Iris pigment epithelial cell (primary cell): ENCODE results near the gene AK9.

Experiments used
- DNase-seq: peaks from one replicate; pipeline ENCODE4 v3.0.0-alpha.2; 2011; ENCODE audit warnings: low read depth

AK9 gene

GRCh38 chr6:109512271-109512817 is 178.7 kb downstream of the AK9 start:
- no peak for DNase-seq

GRCh38 chr6:109511832-109512231 is 179.2 kb downstream of the AK9 start:
- peak; percentile 22 for DNase-seq

GRCh38 chr6:109510358-109510757 is 180.6 kb downstream of the AK9 start:
- DNase-seq, result no peak

- no peak for DNase-seq
Observed at GRCh38 chr6:109508166-109508860, 182.7 kb downstream of the AK9 start.

GRCh38 chr6:109507490-109508072 is 183.4 kb downstream of the AK9 start:
- no peak for DNase-seq

GRCh38 chr6:109506841-109507240 is 184.2 kb downstream of the AK9 start:
- DNase-seq, result no peak

- no peak for DNase-seq
Observed at GRCh38 chr6:109506314-109506713, 184.7 kb downstream of the AK9 start.

GRCh38 chr6:109503327-109504224 is 187.4 kb downstream of the AK9 start:
- DNase-seq, result no peak

GRCh38 chr6:109498936-109499335 is 192.1 kb downstream of the AK9 start:
- DNase-seq, result no peak

- no peak for DNase-seq
Observed at GRCh38 chr6:109498052-109498451, 192.9 kb downstream of the AK9 start.

GRCh38 chr6:109496036-109496772 is 194.8 kb downstream of the AK9 start:
- no peak for DNase-seq

- no peak for DNase-seq
Observed at GRCh38 chr6:109493865-109494264, 197.1 kb downstream of the AK9 start.

GRCh38 chr6:109491207-109491938 is 199.6 kb downstream of the AK9 start:
- DNase-seq, result peak; percentile 35

- DNase-seq, result no peak
Observed at GRCh38 chr6:109490713-109491112, 200.3 kb downstream of the AK9 start.

- no peak for DNase-seq
Observed at GRCh38 chr6:109488001-109488400, 203.0 kb downstream of the AK9 start.

- no peak for DNase-seq
Observed at GRCh38 chr6:109486068-109486467, 204.9 kb downstream of the AK9 start.

- no peak for DNase-seq
Observed at GRCh38 chr6:109485266-109485935, 205.6 kb downstream of the AK9 start.

GRCh38 chr6:109484122-109484521 is 206.9 kb downstream of the AK9 start:
- DNase-seq, result no peak

GRCh38 chr6:109483735-109484057 is 207.3 kb downstream of the AK9 start:
- DNase-seq, result peak; percentile 13

- DNase-seq, result peak; percentile 91
Observed at GRCh38 chr6:109482905-109483734, 207.9 kb downstream of the AK9 start, which contains the start of gene ZBTB24. TSS of gene ZBTB24 (minus strand) at chr6:109483219. CDS start at chr6:109482026, 1,193 bp downstream.
